GM19238 (cell line): Measurements from ENCODE around the gene CNGA4.
"Not testable (repeated sequence)": the region's sequence is repeated elsewhere in the genome, so short reads cannot be mapped to it uniquely, and the experiment has no call there.

Experiments used
- DNase-seq: peaks from one replicate; pipeline ENCODE4 v3.0.0; 2011; ENCODE audit warnings: low spot score; ENCODE audit not compliant: insufficient read length

The CNGA4 gene

GRCh38 chr11:6260207-6260726 lies 21.4 kb downstream of the CNGA4 start:
- DNase-seq = no peak

DNA sequence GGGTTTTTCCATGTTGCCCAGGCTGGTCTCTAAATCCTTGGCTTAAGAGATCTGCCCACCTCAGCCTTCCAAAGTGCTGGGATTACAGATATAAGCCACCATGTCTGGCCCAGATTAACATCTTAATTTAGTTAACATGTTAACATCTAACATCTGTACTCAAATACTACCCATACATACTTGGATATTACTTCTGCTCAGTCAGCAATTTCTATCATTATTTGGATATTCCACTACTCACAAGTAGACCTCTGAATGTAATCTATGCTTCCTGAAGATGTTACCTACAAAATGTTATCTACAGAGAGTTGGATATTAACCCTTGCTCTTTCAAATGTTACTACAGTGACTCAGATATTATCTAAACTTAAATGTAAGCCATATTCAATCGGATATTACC lies 24.8 kb downstream of the CNGA4 start:
- DNase-seq = no peak

DNA sequence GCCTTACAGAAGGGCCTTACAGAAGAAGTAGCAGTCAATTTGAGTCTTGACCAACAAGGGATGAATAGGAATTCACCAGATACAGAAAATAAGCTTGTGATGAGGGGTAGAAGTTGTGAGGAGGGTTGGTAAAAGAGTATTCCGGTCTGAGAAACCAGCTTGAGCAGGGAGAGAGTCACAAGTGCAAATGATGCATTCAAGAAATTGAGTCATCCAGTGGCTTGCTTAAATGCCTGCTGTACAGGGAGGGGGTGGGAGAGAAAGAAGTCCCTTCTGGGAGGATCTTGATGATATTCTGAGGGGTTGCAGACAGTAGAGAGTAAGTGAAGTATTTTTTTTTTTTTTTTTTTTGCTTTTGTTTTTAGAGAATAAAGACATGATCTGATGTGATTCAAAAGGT lies 29.9 kb downstream of the CNGA4 start:
- DNase-seq = no peak

DNA sequence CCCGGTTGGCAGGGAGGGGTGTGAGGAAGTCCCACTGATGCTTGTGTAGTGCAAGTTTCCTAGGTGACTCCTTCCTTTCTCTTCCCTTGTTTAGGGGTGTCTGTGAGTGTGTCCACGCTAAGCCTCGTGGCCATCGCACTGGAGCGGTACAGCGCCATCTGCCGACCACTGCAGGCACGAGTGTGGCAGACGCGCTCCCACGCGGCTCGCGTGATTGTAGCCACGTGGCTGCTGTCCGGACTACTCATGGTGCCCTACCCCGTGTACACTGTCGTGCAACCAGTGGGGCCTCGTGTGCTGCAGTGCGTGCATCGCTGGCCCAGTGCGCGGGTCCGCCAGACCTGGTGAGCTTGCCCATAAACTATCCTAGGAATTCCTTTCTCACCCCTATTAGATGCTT lies 31.1 kb downstream of the CNGA4 start:
- no peak for DNase-seq

DNA sequence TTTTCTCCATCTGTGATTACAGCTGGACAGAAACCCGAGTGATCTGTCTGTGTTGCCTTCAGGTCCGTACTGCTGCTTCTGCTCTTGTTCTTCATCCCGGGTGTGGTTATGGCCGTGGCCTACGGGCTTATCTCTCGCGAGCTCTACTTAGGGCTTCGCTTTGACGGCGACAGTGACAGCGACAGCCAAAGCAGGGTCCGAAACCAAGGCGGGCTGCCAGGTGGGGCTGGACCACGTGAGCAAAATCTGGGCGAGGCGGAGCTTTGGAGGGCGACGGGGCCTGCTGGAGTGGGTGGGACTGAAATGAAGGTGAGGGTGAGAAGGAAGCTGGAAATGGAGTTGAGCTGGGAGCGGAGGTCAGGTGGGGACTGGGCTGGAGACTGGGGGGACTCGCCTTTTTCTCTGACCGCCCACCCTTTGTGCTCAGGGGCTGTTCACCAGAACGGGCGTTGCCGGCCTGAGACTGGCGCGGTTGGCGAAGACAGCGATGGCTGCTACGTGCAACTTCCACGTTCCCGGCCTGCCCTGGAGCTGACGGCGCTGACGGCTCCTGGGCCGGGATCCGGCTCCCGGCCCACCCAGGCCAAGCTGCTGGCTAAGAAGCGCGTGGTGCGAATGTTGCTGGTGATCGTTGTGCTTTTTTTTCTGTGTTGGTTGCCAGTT lies 31.8 kb downstream of the CNGA4 start:
- no peak for DNase-seq

DNA sequence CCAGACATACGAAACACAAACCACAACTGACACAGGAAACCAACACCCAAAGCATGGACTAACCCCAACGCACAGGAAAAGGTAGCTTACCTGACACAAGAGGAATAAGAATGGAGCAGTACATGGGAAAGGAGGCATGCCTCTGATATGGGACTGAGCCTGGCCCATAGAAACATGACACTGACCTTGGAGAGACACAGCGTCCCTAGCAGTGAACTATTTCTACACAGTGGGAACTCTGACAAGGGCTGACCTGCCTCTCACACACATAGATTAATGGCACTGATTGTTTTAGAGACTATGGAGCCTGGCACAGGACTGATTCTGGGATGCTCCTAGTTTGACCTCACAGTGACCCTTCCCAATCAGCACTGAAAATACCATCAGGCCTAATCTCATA lies 32.7 kb downstream of the CNGA4 start:
- DNase-seq = no peak

DNA sequence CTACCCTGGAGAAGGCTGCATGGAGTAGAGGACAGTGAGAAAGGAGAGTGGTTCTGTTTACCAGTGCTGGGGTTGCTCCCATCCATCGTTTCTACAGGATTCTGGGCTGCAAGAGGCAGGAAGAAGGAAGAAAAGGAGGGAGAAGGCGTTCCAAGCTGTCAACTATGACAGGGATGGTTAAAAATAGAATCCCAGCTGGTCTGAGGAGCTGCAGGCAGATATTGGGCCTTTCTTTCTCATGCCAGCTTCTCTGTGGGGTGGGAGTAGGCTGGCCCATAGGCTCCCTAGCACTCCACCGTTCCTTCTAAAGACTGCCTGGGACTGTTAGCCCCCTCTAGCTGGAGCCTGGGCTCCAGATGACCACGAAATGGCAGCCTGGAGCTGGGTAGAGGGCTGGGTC lies 34.3 kb downstream of the CNGA4 start:
- no peak for DNase-seq

DNA sequence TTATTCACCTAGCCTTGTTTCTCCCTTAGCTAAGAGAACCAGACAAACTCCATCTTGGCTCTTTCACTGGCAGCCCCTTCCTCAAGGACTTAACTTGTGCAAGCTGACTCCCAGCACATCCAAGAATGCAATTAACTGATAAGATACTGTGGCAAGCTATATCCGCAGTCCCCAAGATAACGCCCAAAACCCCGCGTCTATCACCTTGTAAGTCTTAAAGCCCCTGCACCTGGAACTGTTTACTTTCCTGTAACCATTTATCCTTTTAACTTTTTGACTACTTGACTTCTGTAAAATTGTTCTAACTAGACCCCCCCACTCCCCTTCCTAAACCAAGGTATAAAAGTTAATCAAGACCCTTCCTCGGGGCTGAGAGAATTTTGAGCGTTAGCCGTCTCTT lies 41.9 kb downstream of the CNGA4 start:
- DNase-seq = not testable (repeated sequence)

DNA sequence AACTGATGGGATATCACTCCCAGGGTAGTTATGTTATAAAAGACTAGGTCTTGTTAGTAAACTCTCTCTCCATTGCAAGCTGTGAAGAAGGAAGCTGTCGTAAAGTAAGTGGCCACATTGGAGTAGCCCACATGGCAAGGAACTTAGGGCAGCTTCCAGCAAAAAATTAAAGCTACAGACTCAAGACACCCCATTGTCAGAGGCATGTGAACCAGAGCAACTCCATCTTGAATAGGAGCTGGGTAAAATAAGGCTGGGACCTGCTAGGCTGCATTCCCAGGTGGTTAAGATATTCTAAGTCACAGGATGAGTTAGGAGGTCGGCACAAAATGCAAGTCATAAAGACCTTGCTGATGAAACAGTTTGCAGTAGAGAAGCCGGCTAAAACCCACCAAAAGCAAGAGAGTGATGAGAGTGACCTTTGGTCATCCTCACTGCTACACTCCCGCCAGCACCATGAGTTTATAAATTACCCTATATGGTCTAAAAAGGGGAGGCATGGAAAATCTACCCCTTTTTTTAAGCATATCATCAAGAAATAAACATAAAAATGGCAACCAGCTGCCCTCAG lies 44.6 kb downstream of the CNGA4 start:
- DNase-seq = no peak

DNA sequence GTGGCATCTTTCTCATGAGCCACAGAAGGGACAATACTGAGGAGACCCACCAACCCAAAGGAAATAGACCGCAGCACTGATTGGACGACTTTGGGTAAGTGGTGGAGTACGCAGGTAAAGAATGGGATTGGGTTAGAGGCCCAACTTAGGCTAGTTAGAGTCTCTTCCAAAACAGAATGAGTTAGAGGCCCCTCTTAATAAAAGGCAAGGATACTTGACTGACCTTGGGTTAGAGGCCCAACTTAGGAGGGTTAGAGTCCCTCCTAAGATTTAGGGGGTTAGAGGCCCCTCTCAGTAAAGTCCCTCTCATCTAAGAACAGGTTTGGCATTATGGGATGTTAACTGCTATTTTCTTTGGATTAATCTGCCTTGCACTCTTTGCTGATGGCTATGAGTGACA lies 45.4 kb downstream of the CNGA4 start:
- DNase-seq = no peak

DNA sequence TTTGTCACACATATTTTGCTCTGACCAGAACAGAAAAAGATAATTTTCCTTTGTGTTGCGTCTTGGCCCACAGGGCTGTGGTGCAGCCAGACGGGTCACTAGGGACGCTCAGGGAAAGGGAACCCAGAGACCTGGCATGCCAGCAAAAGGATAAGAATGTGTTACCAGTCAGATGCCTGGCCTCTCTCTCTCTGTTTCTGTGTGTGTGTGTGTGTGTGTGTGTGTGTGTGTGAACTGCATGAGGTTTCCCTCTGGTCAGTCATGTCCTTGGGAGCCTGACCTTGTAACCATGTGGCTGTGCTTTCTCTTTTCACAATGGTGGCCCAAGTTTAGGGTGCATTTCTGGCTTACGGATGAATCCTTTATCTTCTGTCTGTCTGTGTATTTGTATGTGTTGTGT lies 46.1 kb downstream of the CNGA4 start:
- no peak for DNase-seq
